ENCODE data around the gene TLL2.

The TLL2 gene

DNA sequence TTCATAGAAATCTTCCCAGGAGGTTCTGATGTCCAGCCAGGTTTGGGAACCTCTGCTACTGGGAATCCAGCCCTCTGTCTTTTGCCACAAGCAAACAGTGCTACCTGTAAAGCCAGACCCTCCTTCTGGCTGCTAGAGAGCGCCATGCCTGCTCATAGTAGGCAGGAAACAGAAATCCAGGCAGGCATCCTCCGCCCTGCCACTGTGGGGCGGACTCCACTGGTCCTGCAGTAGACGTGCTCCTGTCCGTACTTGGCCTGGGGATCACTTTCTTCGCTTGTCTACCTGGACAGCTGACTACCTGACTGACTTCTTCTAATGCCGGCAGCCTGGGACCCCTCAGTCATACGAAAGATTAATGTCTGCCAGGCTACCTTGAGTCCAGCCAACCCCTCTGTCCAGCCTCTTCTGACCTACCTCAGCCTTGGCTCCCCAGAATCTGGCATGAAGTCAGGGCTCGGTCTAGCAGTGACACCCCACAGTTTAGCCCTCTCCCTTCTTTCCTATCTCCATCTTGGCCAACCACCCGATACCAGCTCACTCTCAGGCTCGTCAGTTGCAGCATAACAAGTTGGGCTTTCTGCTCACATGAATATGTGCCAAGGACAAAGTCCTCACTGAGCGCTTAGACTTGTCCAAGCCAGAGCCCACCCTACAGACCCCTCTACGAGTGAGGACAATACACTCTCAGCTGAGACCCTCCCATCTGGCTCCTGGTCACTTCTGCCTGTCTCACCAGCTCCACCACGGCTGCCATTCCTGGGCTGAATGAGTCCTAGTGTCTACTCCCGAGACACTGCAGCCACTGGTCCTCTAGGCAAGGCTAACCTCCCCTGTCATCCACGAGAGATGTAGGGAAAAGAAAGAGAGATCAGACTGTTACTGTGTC is 111.1 kb downstream of the TLL2 start:
- no peak for DNase-seq (ENCODE audit: insufficient read length, low spot score)
- FAIRE-seq: no peak

DNA sequence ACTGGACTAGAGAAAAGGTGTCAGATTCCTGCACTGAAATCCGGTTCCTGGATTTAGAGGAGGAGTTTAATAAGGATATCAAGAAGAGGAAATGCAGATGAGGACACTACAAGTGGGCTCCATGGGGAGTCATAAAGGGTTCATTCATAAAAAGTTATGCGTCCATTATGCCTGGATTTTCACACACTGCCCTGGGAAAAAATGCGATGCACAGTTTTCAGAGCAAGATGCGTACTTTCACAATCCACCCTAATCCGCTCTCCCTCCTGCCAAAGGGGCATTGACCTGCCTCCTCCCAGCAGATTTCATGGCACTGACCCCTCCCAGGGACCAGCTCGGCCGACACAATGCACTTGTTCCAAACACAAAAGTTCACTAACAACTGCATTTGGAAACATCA is 112.7 kb downstream of the TLL2 start:
- FAIRE-seq (no peak), DNase-seq (ENCODE audit: insufficient read length, low spot score) (no peak)

DNA sequence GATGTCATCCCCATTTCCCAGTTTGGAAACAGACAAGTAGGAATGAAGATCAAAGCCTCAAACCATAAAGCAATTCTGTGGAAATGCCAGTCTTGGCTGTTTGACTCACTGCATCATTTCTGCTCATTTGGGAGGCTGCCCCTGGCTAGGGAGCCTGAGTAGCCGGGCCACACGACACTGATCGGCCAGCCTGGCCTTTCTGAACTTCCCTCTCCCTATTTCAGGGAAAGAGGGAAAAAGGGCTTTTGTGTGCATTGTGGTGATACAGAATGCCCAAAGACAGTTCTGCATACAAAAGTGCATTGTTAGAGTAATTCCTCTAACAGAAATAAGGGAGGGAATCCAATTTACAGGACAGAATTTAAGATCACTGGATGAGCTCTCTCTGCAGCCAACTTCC is 113.3 kb downstream of the TLL2 start:
- FAIRE-seq (no peak), DNase-seq (ENCODE audit: insufficient read length, low spot score) (no peak)

DNA sequence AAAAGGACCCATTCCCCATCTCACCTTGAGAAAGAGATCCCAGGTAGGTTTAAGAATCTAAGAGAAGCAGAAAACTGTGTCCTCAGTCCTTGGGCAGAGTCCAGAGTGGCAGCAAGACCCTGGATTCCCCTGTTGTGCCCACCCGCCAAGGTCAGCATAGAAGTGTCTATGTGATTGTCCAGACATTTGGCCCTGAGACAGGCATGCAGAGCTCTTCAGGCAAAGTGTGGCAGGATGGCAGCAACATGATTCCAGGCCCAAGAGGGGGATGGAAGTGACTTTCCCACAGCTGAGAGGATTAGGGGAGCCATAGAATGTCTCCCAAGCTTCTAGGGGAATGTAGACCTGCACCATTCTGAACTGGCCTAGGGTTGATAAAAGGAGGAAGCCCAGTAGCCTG is 115.8 kb downstream of the TLL2 start:
- FAIRE-seq (no peak), DNase-seq (ENCODE audit: insufficient read length, low spot score) (no peak)

DNA sequence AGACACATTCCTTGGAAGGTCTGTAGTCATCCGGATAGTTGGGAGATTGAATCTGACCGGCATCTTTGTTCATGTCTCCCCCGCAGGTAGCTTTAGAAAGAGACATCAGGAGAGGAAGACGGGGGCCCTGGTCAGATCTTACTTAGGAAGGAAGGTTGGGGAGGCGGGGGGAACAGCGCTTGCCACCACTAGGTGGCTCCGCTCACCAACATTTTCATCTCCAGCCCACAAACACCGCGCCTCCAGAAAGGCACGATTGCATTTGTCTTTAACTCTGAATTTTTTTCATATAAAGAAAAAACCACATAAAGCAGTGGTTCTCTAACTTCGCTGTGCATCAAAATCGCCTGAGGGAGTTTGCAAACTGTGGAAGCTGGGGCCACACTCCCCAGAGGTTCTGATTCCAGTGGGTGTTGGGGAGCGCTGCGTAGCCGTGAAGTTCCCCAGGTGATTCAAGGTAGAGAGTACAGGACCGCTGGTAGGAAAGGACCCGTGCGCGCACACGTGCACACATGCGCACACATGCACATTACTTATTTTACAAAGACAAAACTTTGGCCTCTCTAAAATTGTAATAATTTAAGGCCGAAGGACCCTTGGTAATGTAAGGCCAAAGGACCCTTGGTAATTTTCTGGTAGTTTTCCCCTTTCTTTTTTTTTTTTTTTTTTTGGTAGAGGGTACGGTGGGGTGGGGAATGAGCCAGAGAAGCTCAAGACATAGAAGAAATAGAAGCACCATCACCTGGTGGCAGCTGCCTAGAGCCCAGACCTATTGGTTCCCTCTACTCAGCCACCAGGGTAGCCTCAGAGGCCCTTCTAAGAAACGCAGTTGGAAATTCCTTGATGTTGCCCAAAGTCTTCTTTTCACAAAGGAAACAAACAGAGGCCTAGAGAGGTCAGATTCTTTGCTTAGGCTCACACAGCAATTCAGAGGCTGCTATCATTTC is 117.5 kb downstream of the TLL2 start:
- peak; percentile 60 for FAIRE-seq
- DNase-seq (ENCODE audit: insufficient read length, low spot score): peak; percentile 70

DNA sequence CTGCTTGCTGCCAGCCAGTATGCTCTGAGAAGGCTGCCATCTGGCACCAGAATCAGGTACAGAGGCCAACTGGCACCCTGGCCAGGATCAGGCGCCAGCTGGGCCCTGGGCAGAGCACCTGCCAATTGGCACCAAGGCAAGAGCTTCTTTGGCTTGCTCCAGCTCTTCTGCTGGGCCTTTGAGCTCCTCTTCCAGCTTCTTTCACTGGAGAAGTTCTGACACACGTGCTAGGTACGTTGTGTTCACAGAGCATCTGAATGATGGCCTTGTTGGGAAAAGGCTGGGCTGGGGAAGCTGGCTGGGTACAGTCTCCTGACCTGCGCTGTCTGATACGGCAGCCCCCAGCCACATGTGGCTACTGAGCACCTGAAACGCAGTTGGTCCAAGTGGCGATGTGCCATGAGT is 123.3 kb downstream of the TLL2 start:
- DNase-seq (ENCODE audit: insufficient read length, low spot score) (no peak), FAIRE-seq (no peak)

DNA sequence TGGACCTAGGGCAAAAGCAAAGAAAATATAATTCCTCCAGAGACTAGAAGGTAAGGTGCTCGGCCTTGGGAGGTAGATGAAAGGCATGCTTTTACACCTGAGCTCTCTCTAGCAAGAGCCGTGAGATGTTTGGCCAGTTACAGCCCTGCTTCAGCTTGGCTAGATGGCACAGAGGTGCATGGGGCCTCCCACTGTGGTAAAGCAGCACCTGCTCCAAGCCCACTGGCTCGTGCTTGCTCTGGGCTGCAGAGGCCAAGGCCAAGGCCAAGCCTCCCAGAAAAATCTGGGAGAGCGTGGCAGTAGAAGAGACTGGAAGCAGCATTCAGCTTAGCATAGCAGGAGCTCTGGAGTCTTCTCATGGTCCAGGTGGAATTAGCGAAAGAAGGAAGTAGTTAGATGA is 123.9 kb downstream of the TLL2 start:
- DNase-seq (ENCODE audit: insufficient read length, low spot score) (no peak), FAIRE-seq (no peak)

DNA sequence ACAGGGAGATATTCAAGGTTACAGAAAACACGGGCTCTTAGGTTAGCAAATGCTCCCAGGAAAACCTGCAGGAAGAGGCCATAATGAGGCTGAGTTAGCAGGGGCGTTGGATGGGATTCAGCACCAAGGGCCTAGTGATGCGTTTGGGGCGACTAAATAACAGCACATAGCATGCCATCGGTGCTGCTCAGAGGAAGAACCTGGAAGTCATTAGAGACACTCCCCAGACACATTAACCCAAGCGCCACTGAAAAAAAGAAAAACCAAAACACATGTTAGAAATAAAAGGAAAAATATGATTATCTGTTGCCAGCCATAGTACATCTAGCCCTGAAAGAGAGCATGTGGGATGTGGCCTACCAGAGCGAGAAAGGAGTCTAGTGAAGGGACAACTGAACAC is 126.1 kb downstream of the TLL2 start:
- FAIRE-seq (no peak), DNase-seq (ENCODE audit: insufficient read length, low spot score) (no peak)

DNA sequence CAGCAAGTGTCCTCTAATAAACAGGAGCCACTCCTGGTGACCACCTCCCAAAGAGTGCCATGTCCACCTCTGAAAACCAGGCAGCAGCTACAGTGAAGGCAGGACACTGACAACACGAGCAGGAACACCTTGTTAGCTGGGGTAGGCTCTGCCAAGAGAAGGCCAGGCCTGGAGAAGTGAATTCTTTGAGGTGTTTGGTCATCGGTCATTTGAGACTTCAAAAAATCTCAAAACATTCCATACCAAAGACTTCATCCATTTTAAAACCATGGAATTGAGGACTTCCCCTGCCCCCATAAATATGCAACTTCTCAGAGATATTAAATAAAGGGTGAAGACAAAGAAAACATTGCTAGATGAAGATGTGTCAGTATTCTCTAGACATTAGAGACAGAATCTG is 126.6 kb downstream of the TLL2 start:
- no peak for FAIRE-seq

DNA sequence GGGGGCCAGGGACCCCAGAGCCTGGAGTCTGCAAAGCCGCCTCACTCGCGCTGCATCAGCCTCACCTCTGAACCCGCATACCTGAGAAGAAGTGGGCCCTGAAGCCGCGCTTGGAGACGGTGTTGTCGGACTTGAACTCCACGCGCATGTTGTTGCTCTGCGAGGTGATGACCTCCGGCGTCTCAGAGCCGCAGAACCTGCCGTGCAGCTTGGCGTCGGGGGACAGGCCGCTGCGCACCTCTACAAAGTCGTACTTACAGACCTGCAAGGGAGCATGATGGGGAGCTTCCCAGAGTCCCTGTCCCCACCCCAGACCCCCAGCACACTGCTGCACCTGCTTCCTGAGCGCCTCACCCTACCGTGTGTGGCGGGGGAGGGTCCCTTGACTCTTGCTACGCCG is 129.2 kb downstream of the TLL2 start:
- no peak for DNase-seq (ENCODE audit: insufficient read length, low spot score)
- FAIRE-seq: no peak

More for the DNA sequence above, 126.6 kb downstream of the TLL2 start:
- no peak for DNase-seq (ENCODE audit: insufficient read length, low spot score)

DNA sequence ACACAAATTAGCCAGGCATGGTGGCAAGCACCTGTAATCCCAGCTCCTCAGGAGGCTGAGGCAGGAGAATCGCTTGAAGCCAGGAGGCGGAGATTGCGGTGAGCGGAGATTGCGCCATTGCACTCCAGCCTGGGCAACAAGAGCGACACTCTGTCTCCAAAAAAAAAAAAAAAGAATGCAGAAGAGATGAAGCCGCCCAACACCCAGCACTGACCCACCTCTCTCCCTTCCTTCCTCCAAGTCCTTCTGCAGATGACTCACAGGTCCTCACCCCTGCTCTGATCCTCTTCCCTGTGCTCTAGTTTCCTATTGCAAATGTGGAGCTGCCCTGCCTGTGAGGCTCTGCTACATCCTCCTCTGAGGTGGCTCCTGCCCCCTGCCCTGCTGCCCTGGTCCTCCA is 132.9 kb downstream of the TLL2 start:
- no peak for FAIRE-seq
- DNase-seq (ENCODE audit: insufficient read length, low spot score): no peak

DNA sequence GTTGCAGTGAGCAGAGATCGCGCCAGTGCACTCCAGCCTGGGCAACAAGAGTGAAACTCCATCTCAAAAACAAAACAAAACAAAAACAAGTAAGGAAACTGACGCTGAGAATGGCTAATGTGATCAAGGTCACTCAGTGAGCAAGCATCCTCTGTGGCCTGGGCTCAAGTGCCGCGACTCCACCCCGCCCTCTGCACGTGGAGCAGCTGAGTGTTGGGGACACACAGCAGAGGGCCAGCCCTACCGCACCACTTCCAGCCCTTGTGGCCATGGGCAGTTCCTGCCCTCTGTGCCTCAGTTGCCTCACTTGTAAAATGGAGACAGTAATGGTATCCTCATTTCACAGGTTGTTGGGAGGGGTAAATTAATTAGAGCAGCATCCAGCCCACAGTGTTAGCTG is 134.0 kb downstream of the TLL2 start:
- FAIRE-seq (no peak), DNase-seq (ENCODE audit: insufficient read length, low spot score) (no peak)

DNA sequence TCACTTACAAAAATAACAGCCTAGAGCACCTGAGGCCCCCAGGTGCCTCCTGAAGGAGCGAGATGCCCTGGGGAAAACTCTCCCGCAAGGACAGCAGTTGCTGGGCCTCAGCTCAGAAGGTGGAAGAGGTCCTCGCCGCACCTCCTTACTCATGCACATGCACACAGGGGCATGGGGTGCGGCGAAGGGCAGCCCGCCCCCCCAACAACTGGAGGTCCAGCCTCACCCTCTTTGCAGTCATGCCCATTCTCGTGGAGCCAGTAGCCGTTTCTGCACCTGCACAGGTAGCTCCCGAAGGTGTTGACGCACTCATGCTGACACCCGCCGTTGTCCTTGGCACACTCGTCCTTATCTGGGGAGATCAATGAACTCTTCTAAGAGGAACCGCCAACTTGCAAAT is 135.0 kb downstream of the TLL2 start:
- FAIRE-seq (no peak), DNase-seq (ENCODE audit: insufficient read length, low spot score) (no peak)

DNA sequence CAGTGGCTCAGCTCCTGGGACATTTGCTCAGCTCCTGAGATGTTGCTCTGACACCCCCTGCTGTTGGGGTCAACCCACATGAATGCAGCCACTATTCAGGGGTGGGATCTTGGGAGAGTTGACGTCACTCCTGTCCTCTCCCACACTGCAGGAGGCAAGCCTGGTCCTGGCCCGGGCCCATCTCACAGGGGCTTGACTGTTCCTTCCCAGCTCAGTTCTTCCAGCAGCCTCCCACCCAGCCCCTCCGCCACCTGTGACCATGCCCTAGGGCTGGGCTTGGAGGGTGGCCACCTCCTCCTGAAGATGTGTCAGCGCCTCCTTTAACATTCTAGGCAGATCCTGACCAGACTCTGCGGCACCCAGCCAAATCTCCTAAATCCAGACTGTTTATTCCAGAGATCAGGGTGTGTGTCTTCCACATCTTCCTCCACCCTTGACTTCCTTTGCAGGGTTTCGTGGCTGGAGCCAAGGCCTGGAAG is 135.9 kb downstream of the TLL2 start:
- no peak for DNase-seq (ENCODE audit: insufficient read length, low spot score)
- no peak for FAIRE-seq

DNA sequence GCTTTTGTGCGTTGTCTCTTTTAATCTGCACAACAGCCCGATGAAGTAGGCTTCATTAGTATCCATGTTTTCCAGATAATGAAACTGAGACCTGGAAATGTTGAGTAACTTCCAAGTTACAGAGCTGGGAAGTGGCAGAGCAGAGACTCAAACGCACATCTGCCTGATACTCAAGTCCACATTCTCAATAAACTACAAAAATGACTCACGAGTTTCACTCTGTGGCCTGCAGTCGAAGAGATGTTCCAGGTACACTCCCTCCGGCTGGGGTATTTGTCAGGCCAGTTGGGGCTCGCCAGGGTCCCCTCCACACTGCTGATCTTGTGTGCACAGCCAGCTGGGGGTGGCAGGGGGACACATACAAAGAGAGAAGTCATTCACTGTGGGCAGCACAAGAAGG is 137.2 kb downstream of the TLL2 start:
- no peak for FAIRE-seq

DNA sequence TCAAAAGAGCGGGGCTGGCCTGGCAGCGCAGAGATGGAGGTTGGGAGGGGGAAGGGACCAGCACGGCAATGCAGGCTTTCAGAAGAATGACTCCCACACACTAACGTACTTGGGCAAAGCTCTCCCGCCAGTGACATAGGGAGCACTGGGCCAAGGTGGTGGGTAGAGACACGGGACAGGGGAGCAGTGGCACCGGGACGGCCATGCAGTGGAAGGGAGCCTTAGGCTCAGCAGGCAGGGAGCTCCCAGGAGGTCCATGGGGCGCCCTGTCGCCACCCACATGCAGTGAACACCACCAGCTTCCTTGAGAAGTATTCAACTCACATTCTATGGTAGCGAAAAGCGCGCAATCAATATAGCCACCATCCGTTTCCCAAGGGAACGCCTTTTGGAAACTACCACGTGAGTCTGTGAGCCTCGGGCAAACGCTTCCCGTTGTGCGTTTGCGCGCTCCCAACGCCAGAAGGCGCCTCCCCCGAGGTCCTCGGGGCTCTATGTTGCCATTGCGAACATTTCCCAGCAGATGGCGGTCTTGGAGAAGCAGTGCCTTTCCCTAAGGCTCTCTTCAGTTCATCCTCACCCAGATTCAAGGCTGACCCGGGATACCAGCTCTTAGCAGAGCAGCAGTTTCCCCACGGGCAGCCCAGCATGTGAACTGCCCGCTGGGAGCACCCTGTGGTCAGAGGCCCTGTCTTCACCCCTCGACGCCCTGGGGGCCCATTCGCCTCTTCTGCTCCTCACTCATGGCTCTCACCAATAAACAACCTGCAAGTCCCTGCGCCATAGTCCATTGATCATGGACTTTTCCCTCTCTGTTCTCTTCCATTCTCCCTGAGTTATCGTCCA is 138.5 kb downstream of the TLL2 start:
- peak; percentile 98 for FAIRE-seq
- DNase-seq (ENCODE audit: insufficient read length, low spot score): peak; percentile 91

More for the DNA sequence above, 137.2 kb downstream of the TLL2 start:
- peak; percentile 39 for DNase-seq (ENCODE audit: insufficient read length, low spot score)

DNA sequence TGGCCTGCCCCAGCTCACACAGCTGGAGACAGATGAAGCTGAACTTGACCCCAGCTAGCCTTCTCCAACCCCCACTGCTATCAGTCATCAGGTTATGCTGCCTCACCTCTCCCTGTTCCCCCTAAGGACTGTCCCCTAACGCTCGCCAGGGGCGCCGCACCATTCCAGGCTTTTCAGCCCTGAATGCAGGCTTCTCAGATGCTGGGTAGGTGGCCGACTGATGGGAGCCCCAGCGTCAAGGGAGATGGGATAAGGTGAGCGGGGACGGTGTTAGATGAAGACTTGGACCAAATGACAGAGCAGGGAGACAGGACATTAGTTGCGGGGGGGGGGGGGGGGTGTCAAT is 139.1 kb downstream of the TLL2 start:
- no peak for DNase-seq (ENCODE audit: insufficient read length, low spot score)

DNA sequence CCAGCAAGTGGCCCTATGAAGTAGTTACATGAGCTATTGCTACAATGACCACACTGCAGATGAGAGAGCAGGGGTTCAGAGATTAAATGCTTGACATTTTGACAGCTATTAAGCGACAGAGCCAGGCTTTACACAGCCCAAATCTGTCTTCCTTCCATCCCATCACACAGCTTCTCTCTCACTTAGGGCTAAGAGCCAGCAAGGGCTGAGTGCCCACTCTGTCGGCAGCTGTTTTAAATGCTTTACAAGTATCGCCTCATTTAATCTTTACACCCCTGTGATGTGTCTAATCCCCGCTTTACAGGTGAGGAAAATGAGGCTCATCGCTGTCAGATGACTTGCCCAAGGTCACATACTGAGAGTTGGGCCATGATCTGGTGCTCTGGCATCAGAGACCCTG is 139.7 kb downstream of the TLL2 start:
- DNase-seq (ENCODE audit: insufficient read length, low spot score) (no peak), FAIRE-seq (no peak)

More for the DNA sequence above, 139.1 kb downstream of the TLL2 start:
- no peak for FAIRE-seq

DNA sequence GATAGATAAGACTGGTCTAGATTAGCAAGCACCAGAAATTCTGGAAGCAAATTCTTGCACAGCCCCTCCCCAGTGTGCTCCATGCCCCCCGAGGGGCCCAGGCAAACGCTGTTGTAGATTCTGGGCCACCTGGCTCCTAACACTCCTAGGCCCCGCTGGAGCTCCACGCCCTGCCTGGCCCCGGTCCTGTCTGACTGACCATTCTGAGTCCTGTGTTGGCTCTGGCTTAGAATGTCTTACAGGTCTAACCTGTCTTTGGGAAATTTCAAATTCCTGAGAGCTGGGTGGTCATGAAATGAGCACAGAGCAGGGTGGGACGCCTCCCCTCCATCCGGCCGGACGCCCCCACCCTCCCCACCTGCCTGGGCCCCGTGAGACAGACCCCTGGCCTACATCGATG is 142.4 kb downstream of the TLL2 start:
- FAIRE-seq (no peak), DNase-seq (ENCODE audit: insufficient read length, low spot score) (no peak)

DNA sequence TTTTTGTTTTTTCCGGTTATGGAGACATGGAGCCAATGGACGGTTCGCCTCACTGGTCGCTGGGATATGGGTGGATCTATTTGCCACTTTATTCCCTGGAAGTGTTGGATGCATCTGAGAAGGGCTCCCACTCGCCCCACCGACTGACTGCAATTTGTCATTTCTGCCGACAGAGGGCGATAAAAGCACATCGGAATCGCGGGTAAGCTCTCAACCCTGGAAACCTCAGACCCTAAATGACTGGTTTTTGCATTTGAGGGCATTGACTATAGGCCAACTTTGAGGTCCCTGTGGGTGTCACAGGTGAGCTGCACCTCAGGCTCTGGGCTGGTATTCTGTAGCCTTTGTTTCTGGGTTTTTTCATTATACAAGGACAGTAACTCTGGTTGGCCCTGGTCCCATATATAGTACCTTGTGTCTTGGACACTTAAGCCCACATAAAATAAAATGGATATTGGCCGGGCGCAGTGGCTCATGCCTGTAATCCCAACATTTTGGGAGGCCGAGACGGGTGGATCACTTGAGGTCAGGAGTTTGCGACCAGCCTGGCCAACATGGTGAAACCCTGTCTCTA is 143.1 kb downstream of the TLL2 start:
- FAIRE-seq (peak; percentile 92), DNase-seq (ENCODE audit: insufficient read length, low spot score) (peak; percentile 61)

Data from GM19239 (cell line).